GM06990 (cell line): ENCODE measurements around the gene TCEANC2.
"Not testable (repeated sequence)": the region's sequence is repeated elsewhere in the genome, so short reads cannot be mapped to it uniquely, and the experiment has no call there.

Experiments used
- DNase-seq: peaks from one replicate; pipeline ENCODE4 v3.0.0-alpha.2; 2011; ENCODE audit not compliant: insufficient read length; ENCODE audit errors: extremely low read depth
- H3K27me3 ChIP-seq: replicated peaks from 2 replicates; pipeline ENCODE4 v1.6.0; 2011; ENCODE audit warnings: low read length; ENCODE audit not compliant: control insufficient read depth, insufficient read depth
- H3K36me3 ChIP-seq: 2 replicates; pipeline ENCODE4 v1.5.1; 2011; ENCODE audit warnings: low read length; ENCODE audit not compliant: control insufficient read depth, insufficient read depth
- H3K4me3 ChIP-seq: replicated peaks from 2 replicates; pipeline ENCODE4 v1.5.1; 2011; ENCODE audit warnings: low read depth, mild to moderate bottlenecking, control low read depth, low read length
- TF ChIP-seq, protein P1 (sequence below): IDR thresholded peaks from 2 replicates; pipeline ENCODE4 v1.5.1; 2011; ENCODE audit warnings: low read length, control low read depth, mild to moderate bottlenecking, inconsistent platforms; ENCODE audit not compliant: insufficient read depth, poor library complexity, severe bottlenecking

TCEANC2 gene

DNA sequence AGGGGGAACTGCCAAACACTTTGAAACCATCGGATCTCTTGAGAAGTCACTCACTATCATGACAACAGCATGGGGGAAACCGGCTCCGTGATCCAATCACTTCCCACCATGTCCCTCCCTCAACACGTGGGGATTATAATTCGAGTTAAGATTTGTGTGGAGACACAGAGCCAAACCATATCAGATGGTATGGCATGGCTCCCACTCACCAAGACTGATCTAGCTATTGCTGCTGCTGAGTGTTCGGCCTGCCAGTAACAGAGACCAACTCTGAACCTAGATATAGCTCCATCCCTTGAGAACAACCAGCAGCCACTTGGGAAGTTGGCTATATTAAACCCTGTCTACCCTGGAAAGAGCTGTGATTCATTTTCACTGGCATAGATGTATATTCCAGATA is 50.0 kb downstream of the TCEANC2 start:
- TF ChIP-seq, protein P1, sequence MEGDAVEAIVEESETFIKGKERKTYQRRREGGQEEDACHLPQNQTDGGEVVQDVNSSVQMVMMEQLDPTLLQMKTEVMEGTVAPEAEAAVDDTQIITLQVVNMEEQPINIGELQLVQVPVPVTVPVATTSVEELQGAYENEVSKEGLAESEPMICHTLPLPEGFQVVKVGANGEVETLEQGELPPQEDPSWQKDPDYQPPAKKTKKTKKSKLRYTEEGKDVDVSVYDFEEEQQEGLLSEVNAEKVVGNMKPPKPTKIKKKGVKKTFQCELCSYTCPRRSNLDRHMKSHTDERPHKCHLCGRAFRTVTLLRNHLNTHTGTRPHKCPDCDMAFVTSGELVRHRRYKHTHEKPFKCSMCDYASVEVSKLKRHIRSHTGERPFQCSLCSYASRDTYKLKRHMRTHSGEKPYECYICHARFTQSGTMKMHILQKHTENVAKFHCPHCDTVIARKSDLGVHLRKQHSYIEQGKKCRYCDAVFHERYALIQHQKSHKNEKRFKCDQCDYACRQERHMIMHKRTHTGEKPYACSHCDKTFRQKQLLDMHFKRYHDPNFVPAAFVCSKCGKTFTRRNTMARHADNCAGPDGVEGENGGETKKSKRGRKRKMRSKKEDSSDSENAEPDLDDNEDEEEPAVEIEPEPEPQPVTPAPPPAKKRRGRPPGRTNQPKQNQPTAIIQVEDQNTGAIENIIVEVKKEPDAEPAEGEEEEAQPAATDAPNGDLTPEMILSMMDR = no peak
- Histone ChIP-seq H3K27me3 (no peaks in the 10 kb centered on the region), H3K4me3 (no peak overlapping the region), H3K36me3 (no peaks in the 10 kb centered on the region; the same call in 1 of the 2 replicates)
- DNase-seq = no peak

DNA sequence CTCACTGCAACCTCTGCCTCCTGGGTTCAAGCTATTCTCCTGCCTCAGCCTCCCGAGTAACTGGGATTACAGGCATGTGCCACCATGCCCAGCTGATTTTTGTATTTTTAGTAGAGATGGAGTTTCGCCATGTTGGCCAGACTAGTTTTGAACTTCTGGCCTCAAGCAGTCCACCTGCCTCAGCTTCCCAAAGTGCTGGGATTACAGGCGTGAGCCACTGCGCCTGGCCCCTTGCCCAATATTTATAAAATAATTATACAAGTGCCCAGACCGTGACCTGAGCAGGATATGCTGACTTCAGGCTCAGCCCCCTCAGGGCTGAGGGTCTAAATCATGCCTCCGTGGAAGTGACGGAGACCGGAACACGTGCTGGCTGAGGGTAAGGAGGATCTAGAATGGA is 51.2 kb downstream of the TCEANC2 start:
- H3K36me3 ChIP-seq, H3K4me3 ChIP-seq, DNase-seq, H3K27me3 ChIP-seq: not testable (repeated sequence)

DNA sequence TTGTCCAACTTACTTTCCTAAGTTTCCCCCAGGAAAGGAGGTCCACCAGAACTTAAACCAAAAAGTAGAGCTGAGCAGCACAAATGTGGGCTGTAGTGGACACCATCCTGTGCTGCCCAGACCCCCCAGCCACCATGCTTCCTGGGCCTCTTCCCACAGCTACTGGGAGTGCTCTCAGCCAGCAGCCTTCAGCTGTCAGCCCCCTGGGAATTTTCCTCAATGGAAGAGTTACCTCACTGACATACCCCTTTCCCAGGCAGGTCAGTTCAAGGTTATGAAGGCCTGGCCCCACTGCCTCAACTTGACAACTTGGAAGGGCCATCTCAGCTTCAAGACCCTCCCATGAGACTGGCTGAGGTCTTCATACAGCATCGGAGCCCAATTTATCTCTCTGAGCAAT is 51.7 kb downstream of the TCEANC2 start:
- DNase-seq = no peak
- Histone ChIP-seq H3K27me3 (no peaks in the 10 kb centered on the region), H3K36me3 (no peaks in the 10 kb centered on the region; the same call in 1 of the 2 replicates), H3K4me3 (no peak overlapping the region)
- TF ChIP-seq, protein P1 = no peak

DNA sequence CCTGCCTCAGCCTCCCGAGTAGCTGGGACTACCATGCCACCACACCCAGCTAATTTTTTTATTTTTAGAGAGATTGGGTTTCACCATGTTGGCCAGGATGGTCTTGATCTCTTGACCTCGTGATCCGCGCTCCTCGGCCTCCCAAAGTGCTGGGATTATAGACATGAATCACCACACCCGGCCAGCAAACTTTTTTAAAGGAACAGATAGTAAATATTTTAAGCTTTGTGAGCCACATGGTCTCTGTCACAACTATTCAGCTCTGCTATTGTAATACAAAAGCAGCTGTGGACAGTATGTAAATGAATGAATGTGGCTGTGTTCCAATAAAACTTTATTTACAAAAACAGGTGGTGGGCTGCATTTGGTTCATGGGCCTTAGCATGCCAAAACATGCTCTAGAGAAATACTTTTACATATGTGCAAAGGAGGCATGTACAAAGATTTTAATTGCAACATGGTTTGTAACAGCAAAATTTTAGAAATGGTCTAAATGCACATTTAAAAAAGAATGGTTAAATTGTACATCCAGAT is 52.4 kb downstream of the TCEANC2 start:
- H3K27me3 ChIP-seq = no peaks in the 10 kb centered on the region
- H3K36me3 ChIP-seq = no peaks in the 10 kb centered on the region; the same call in 1 of the 2 replicates
- no peak overlapping the region for H3K4me3 ChIP-seq
- TF ChIP-seq, protein P1 = no peak
- no peak for DNase-seq

GRCh38 chr1:54107131-54107530 is 53.7 kb downstream of the TCEANC2 start:
- no peaks in the 10 kb centered on the region; the same call in 1 of the 2 replicates for H3K36me3 ChIP-seq

DNA sequence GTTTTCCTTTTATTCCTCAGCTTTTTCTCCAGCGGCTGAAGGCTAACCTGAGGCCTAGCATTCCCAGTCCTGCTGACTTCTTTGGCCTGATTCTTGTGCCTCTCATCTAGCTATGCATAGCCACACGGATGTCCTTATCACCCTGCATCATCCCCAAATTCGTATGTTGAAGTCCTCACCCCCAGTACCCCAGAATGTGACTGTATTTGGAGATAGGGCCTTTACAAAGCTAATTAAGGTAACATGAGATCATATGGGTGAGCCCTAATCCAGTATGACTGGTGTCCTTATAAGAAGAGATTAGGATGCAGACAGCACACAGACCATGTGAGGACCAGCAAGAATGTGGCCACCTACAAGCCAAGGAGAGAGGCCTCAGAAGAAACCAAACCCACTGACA is 54.7 kb downstream of the TCEANC2 start:
- Histone ChIP-seq H3K36me3 (no peaks in the 10 kb centered on the region), H3K27me3 (no peaks in the 10 kb centered on the region), H3K4me3 (no peak overlapping the region)
- TF ChIP-seq, protein P1 = no peak
- no peak for DNase-seq

More at GRCh38 chr1:54107131-54107530, 53.7 kb downstream of the TCEANC2 start:
- no peak for DNase-seq
- Histone ChIP-seq H3K4me3 (no peak overlapping the region), H3K27me3 (no peaks in the 10 kb centered on the region)
- TF ChIP-seq, protein P1 = no peak
